H9 (cell line): Measurements from ENCODE around the gene TNFAIP3. TPM values are rescaled to one million over a fixed set of nuclear protein-coding genes. Genes with fewer than 3 reads are reported as not detected.

Experiments used
- DNase-seq: peaks from one replicate; pipeline ENCODE4 v3.0.0-alpha.2; 2017
- H2AFZ ChIP-seq: one replicate; pipeline ENCODE4 v1.6.1; 2013; ENCODE audit warnings: mild to moderate bottlenecking, low read length, control low read depth, moderate library complexity
- H2AK5ac ChIP-seq: 2 replicates; pipeline ENCODE4 v1.6.1; 2013; ENCODE audit warnings: low read length, control low read depth, mixed read lengths; ENCODE audit not compliant: insufficient read length
- H2BK120ac ChIP-seq: one replicate; pipeline ENCODE4 v1.6.1; 2013; ENCODE audit warnings: low read depth, mild to moderate bottlenecking, low read length, control low read depth, inconsistent platforms; ENCODE audit not compliant: poor library complexity, severe bottlenecking
- H2BK12ac ChIP-seq: 2 replicates; pipeline ENCODE4 v1.6.1; 2013; ENCODE audit warnings: low read length, control low read depth, mixed read lengths, low read depth; ENCODE audit not compliant: insufficient read length
- H2BK15ac ChIP-seq: 2 replicates; pipeline ENCODE4 v1.6.1; 2013; ENCODE audit warnings: low read depth, low read length, control low read depth
- H2BK20ac ChIP-seq: one replicate; pipeline ENCODE4 v1.6.1; 2013; ENCODE audit warnings: low read depth, mild to moderate bottlenecking, low read length, control low read depth, inconsistent platforms; ENCODE audit not compliant: poor library complexity, severe bottlenecking
- H2BK5ac ChIP-seq: 2 replicates; pipeline ENCODE4 v1.6.1; 2013; ENCODE audit warnings: low read length, control low read depth, mixed read lengths; ENCODE audit not compliant: insufficient read length
- H3K14ac ChIP-seq: 2 replicates; pipeline ENCODE4 v1.6.1; 2013; ENCODE audit warnings: low read length, control low read depth; ENCODE audit not compliant: insufficient read depth
- H3K18ac ChIP-seq: 2 replicates; pipeline ENCODE4 v1.6.1; 2013; ENCODE audit warnings: low read depth, mild to moderate bottlenecking, mixed read lengths, low read length, control low read depth; ENCODE audit not compliant: insufficient read length
- H3K23ac ChIP-seq: 2 replicates; pipeline ENCODE4 v1.6.1; 2013; ENCODE audit warnings: low read length, control low read depth, mixed read lengths, low read depth; ENCODE audit not compliant: insufficient read length
- H3K23me2 ChIP-seq: 2 replicates; pipeline ENCODE4 v1.6.1; 2013; ENCODE audit warnings: low read depth, mild to moderate bottlenecking, mixed read lengths, low read length, control low read depth; ENCODE audit not compliant: insufficient read length, poor library complexity, severe bottlenecking
- H3K27ac ChIP-seq: 2 replicates; pipeline ENCODE4 v1.5.1; 2013; ENCODE audit warnings: low read length, control low read depth, mixed read lengths, low read depth; ENCODE audit not compliant: insufficient read length
- H3K27me3 ChIP-seq: 2 replicates; pipeline ENCODE4 v1.6.1; 2013; ENCODE audit warnings: low read length, control low read depth, inconsistent platforms; ENCODE audit not compliant: insufficient read depth
- H3K4ac ChIP-seq: 2 replicates; pipeline ENCODE4 v1.6.1; 2013; ENCODE audit warnings: low read depth, mild to moderate bottlenecking, control low read depth, inconsistent platforms, low read length, moderate library complexity
- H3K4me1 ChIP-seq: 2 replicates; pipeline ENCODE4 v1.6.1; 2013; ENCODE audit warnings: low read length, control low read depth, inconsistent platforms; ENCODE audit not compliant: insufficient read depth
- H3K4me2 ChIP-seq: 2 replicates; pipeline ENCODE4 v1.6.1; 2013; ENCODE audit warnings: low read length, control low read depth, mixed read lengths; ENCODE audit not compliant: insufficient read length, insufficient read depth
- H3K56ac ChIP-seq: 2 replicates; pipeline ENCODE4 v1.6.1; 2013; ENCODE audit warnings: low read depth, mild to moderate bottlenecking, mixed read lengths, low read length, control low read depth; ENCODE audit not compliant: insufficient read length
- H3K79me1 ChIP-seq: 2 replicates; pipeline ENCODE4 v1.6.1; 2013; ENCODE audit warnings: low read depth, mild to moderate bottlenecking, moderate library complexity, low read length, control low read depth, inconsistent platforms; ENCODE audit not compliant: insufficient read depth, poor library complexity, severe bottlenecking
- H3K79me2 ChIP-seq: 2 replicates; pipeline ENCODE4 v1.6.1; 2013; ENCODE audit warnings: low read length, control low read depth, inconsistent platforms; ENCODE audit not compliant: insufficient read depth
- H3K9ac ChIP-seq: 2 replicates; pipeline ENCODE4 v1.6.1; 2013; ENCODE audit warnings: low read length, control low read depth, mixed read lengths; ENCODE audit not compliant: insufficient read length; ENCODE audit errors: extremely low read depth
- H3K9me3 ChIP-seq: one replicate; pipeline ENCODE4 v1.6.1; 2013; ENCODE audit warnings: low read depth, low read length, inconsistent platforms; ENCODE audit not compliant: control insufficient read depth
- H3T11ph ChIP-seq: one replicate; pipeline ENCODE4 v1.6.1; 2013; ENCODE audit warnings: mild to moderate bottlenecking, low read length, control low read depth, inconsistent platforms
- H4K20me1 ChIP-seq: one replicate; pipeline ENCODE4 v1.6.1; 2013; ENCODE audit not compliant: control insufficient read depth, insufficient read length, insufficient read depth
- H4K5ac ChIP-seq: 2 replicates; pipeline ENCODE4 v1.6.1; 2013; ENCODE audit warnings: low read depth, mild to moderate bottlenecking, mixed read lengths, low read length, control low read depth; ENCODE audit not compliant: insufficient read length
- H4K8ac ChIP-seq: replicated peaks from 2 replicates; pipeline ENCODE4 v1.6.1; 2013; ENCODE audit warnings: low read length, control low read depth, mixed read lengths, low read depth; ENCODE audit not compliant: insufficient read length
- H4K91ac ChIP-seq: 2 replicates; pipeline ENCODE4 v1.6.1; 2013; ENCODE audit warnings: low read depth, mild to moderate bottlenecking, moderate library complexity, mixed read lengths, low read length, control low read depth; ENCODE audit not compliant: insufficient read length
- H3K27ac Mint-ChIP-seq, 3 experiments: 2 replicates in 2 of 3; 3 replicates in 1 of 3; pipeline ENCODE4 v1.8.0; 2020 to 2021; ENCODE audit warnings: mixed read lengths in 3 of 3, mild to moderate bottlenecking in 1 of 3, moderate library complexity in 1 of 3
- H3K27me3 Mint-ChIP-seq: 2 replicates; pipeline ENCODE4 v1.8.0; 2021; ENCODE audit warnings: low read depth, mild to moderate bottlenecking, moderate library complexity, mixed read lengths
- H3K36me3 Mint-ChIP-seq, 3 experiments: 2 replicates in 2 of 3; 3 replicates in 1 of 3; pipeline ENCODE4 v1.8.0; 2020 to 2021; ENCODE audit warnings: low read depth in 3 of 3, mixed read lengths in 3 of 3; ENCODE audit not compliant: insufficient read depth in 1 of 3
- H3K4me1 Mint-ChIP-seq, 2 experiments: 2 replicates each; pipeline ENCODE4 v1.8.0; 2020; ENCODE audit warnings: mixed read lengths in 2 of 2
- H3K4me3 Mint-ChIP-seq, 2 experiments: 2 replicates in 1 of 2; 3 replicates in 1 of 2; pipeline ENCODE4 v1.8.0; 2020 to 2021; ENCODE audit warnings: mild to moderate bottlenecking in 2 of 2, mixed read lengths in 2 of 2, moderate library complexity in 1 of 2
- H3K9me3 Mint-ChIP-seq, 2 experiments: 2 replicates in 1 of 2; 3 replicates in 1 of 2; pipeline ENCODE4 v1.8.0; 2020; ENCODE audit warnings: mild to moderate bottlenecking in 2 of 2, mixed read lengths in 2 of 2, moderate library complexity in 1 of 2
- WGBS: extraction: QIAGEN DNeasy Blood & Tissue Kit; methylation state at CpG from one replicate; pipeline ENCODE4 v1.1.7; 2013; ENCODE audit warnings: missing lambda C conversion rate, low lambda C conversion rate, mixed read lengths; ENCODE audit not compliant: insufficient read length; ENCODE audit errors: extremely low coverage; 5-methylcytosine and 5-hydroxymethylcytosine counted together
- total RNA-seq: library from RNA; stranded (reverse); gene quantifications from 2 replicates; pipeline ENCODE4 v1.2.1, GENCODE V29; 2021
- TF ChIP-seq, protein P1 (sequence below): fragments of 200-600 bp; sonication (generic); conservative IDR thresholded peaks from 3 replicates; pipeline ENCODE4 v1.8.0; 2021; ENCODE audit warnings: antibody characterized with exemption, mild to moderate bottlenecking

The TNFAIP3 gene
- total RNA-seq, 1 experiment from 2014 or later: 3.7 TPM

GRCh38 chr6:137912813-137913212, 45.8 kb downstream of the TNFAIP3 start:
- Histone ChIP-seq H2BK5ac (no peak overlapping the region), H3K23me2 (no peaks in the 10 kb centered on the region), H3K23ac (no peak overlapping the region), H3K79me1 (no peaks in the 10 kb centered on the region), H3K9ac (no peak overlapping the region), H3K27me3 (no peaks in the 10 kb centered on the region), H2BK120ac (no peak overlapping the region), H2BK20ac (no peak overlapping the region), H4K91ac (no peak overlapping the region), H4K5ac (no peak overlapping the region), H3K79me2 (no peaks in the 10 kb centered on the region), H4K8ac (no peak overlapping the region), H3K27ac (no peak overlapping the region), H3K4me2 (no peak overlapping the region), H3T11ph (no peak overlapping the region), H3K56ac (no peak overlapping the region), H2BK15ac (no peak overlapping the region), H3K18ac (no peak overlapping the region), H2AK5ac (no peak overlapping the region), H3K4ac (no peak overlapping the region), H4K20me1 (no peaks in the 10 kb centered on the region), H3K9me3 (no peaks in the 10 kb centered on the region), H2BK12ac (no peak overlapping the region), H3K14ac (no peak overlapping the region), H3K4me1 (no peaks in the 10 kb centered on the region), H2AFZ (no peak overlapping the region)
- no CpG with 5 or more reads among the region's 3 CpGs for WGBS
- Mint-ChIP-seq H3K27ac (no peak overlapping the region), H3K27me3 (peaks cover 14% of the 10 kb centered on the region), H3K36me3 (peaks cover 0 to 5% (median 4%) of the 10 kb centered on the region in 3 experiments; a peak in 4 of 7 replicates), H3K9me3 (peaks cover 6 to 7% of the 10 kb centered on the region in 2 experiments; a peak in 4 of 5 replicates), H3K4me1 (peaks cover 0 to 4% of the 10 kb centered on the region in 2 experiments; a peak in 2 of 4 replicates), H3K4me3 (no peak overlapping the region)
- no peak for DNase-seq
- TF ChIP-seq, protein P1, sequence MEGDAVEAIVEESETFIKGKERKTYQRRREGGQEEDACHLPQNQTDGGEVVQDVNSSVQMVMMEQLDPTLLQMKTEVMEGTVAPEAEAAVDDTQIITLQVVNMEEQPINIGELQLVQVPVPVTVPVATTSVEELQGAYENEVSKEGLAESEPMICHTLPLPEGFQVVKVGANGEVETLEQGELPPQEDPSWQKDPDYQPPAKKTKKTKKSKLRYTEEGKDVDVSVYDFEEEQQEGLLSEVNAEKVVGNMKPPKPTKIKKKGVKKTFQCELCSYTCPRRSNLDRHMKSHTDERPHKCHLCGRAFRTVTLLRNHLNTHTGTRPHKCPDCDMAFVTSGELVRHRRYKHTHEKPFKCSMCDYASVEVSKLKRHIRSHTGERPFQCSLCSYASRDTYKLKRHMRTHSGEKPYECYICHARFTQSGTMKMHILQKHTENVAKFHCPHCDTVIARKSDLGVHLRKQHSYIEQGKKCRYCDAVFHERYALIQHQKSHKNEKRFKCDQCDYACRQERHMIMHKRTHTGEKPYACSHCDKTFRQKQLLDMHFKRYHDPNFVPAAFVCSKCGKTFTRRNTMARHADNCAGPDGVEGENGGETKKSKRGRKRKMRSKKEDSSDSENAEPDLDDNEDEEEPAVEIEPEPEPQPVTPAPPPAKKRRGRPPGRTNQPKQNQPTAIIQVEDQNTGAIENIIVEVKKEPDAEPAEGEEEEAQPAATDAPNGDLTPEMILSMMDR: no peak
